SIG-M5 (cell line): ENCODE data around the gene TK2.

ENCODE experiments used
- DNase-seq: peaks from one replicate; lab custom pipeline; 2025; lab: John Stamatoyannopoulos, UW

The TK2 gene

GRCh38 chr16:66544016-66544757, 5.7 kb downstream of the TK2 start:
- DNase-seq: no peak

GRCh38 chr16:66543541-66543940, 6.4 kb downstream of the TK2 start:
- no peak for DNase-seq

- DNase-seq: no peak
These were observed 7.5 kb downstream of the TK2 start for GRCh38 chr16:66542396-66542795.

DNA sequence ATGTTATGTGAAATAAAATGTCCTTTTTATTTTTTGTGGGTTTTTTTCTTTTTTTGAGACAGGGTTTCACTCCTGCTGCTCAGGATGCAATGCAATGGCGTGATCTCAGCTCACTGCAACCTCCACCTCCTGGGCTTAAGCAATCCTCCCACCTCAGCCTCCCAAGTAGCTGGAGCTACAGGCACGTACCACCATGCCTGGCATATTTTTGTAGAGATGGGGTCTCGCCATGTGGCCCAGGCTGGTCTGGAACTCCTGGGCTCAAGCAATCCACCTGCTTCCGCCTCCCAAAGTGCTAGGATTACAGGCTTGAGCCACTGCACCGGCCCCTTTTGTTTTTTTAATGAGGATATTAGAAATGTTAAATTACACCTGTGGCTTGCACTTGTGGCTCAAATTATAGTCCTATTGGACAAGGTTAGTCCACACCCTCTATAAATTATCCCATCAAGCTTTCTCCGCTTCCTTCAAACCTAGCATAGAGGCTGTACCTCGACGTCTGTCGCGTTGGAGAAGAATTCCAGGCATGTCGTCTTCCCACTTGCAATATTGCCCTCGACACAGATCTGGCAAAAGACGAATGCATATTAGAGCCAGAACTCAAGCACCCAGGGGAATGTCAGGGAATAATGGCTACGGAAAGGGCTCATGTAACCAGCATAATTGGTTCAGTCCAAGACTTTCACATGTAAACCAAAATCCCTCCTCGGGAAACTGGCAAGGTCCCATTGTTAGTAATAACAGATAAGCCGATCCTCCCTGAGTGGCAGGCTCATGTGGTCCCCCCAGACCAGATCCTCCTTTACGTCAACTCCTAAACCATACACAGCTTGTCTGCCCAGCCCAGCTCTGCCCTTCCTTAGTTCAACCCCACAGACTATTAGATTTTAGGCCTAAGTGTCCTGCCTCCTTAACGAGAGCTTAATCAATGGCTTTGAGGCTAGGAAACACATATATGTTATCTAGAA, 8.2 kb downstream of the TK2 start:
- no peak for DNase-seq

DNA sequence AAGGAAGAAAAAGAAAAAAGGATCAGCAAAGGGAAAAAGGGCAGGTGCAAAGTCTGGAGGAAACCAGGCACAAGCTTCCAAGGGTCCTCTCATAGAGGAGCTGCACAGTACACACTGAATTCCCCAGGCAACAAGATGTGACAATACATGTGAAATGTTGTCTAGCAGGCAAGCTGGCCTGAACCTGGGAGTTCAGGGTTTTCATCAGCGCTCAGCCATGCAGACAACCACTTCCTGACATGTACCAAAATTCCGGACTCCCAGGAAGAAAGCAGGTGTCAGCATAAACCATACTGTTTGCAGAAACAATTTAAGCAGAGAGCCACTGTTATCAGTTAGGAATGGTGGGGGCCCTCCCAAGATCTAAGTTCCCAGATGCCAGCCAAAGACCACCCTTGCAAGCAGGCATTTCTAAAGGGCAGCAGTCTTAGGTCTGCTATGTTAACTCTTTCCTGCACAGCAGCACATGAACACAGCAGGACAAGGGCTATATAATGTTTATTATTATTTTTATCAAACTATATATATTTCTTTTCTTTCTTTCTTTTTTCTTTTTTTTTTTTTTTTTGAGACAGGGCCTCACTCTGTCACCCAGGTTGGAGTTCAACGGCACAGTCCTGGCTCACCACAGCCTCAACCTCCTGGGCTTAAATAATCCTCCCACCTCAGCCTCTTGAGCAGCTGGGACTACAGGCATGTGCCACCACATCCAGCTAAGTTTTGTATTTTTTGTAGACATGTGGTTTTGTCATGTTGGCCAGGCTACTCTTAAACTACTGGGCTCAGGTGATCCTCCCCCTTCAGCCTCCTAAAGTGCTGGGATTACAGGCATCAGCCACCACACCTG, 10.1 kb downstream of the TK2 start:
- DNase-seq: no peak

DNA sequence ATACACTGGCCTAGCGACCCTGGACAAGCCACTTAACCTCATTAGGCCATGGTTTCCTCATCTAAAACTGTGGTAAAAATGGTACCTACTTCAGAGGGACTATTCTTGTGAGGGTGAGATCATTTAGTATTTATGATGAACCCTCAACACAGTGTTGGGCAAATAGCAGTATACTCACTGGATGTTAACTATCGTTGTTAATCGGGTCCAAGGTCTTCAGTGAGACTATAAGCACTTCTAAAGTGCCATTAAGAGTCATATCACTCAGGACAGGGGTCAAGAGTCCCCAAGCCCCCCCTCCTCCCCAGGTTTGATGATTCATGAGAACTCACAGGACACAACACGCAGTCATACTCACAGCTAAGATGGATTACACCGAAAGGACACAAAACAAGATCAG, 11.0 kb downstream of the TK2 start:
- no peak for DNase-seq

- no peak for DNase-seq
These were observed 12.7 kb downstream of the TK2 start for GRCh38 chr16:66537236-66537635.

DNA sequence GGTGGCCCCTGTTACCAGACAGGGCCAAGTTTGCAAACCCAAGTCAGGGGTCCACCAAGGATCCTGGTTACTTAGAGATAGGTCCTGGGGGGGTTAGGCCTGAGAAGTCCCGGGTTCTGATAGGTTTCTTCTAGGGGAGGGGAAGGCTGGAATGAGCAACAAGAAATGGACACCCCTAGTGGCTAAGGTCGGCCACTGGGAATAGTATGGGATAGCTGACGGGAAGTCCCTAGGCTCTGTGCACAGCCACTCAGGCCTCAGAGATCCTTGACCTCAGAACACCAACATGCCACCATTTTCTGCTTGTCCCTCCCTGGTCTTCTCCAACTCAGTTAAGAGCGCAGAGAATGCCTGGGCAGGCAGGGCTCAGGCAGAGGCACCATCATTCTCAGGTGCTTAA, 13.4 kb downstream of the TK2 start:
- DNase-seq: no peak

DNA sequence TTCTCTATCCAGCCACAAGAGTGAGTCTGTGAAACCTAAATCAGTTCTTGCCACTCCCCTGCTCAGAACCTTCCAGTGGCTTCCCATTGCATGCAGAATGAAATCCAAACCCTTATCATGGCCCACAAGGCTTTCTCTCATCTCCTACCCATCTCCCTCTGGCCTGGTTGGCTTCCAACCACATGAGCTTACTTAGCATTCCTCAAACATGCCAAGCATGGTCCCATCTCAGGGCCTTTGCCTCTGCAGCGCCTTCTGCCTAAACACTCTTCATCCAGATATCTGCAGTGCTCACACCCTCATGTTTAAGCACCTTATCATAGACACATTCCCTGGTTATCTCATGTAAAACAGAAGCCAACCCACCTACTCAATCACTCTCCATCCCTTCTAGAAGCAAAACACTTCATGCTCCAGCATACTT, 15.5 kb downstream of the TK2 start:
- DNase-seq: no peak

DNA sequence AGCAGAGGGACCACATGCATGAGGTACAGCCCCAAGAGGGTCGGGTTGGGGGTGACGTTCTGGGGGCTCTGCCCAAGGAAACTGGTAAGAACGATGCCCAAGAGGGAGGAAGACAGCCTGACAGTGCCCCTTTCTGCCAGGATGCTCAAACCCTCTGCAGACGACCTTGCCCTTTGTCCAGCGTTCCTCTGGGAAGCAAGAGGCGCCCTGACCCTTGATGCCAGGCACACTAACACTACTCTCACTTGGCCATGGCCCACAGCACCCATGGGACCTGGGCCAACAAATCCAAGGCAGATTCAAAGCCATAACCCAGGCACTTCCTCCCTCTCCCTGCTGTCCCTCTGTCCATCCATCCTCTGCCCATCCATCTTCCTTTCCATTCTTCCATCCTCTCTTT, 20.4 kb downstream of the TK2 start:
- no peak for DNase-seq

- DNase-seq: no peak
These were observed 21.6 kb downstream of the TK2 start for GRCh38 chr16:66528294-66528693.

- no peak for DNase-seq
These were observed 24.3 kb downstream of the TK2 start for GRCh38 chr16:66525396-66526180.

DNA sequence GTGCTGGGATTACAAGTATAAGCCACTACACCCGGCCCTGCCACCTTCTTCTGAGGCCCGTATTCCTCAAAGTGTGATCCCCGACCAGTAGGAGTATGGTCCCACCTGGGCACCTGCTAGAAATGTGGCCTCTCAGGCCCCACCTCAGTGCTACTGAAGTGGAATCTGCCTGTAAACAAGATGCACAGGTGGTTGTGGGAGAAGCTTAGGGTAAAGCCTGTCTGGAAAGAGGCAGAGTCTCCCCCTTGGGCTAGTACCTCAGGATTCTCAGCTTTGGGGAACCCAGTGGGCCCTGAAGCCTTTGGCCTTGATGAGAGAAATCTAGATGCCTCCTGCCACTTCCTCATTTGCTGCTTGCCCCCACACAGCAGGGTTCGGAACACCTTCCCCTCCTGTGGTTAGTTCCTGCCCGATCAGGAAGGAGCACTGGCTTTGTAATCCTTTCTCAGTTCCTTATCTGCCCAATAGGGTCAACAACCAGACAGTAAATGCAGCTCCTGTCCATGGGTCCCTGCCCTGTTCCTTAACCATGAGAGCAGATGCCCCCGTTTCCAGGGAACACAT, 25.2 kb downstream of the TK2 start:
- DNase-seq: peak; percentile 84

DNA sequence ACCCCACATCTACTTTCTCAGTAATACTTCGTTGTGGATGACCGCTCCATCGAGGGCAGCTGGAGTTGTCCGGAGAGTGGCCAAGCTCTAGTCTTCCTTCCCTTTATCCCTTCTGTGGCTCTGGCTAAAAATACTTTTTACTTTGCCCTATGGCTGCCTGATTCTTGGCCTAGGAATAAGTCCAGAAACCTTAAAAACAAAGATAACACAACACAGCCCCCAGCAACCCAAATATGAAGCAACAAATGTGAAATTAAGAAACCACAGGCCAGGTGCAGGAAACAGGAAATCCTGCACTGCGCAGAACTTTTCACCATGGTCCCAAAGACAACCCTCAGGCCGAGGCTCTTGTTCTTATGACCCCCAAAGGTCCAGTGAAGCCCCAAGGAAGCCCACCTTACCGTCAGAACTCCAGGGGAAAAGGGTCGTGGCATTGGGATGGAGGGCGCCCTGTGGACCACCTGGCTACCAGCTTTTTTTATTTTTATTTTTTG, 26.0 kb downstream of the TK2 start:
- DNase-seq: peak; percentile 8

DNA sequence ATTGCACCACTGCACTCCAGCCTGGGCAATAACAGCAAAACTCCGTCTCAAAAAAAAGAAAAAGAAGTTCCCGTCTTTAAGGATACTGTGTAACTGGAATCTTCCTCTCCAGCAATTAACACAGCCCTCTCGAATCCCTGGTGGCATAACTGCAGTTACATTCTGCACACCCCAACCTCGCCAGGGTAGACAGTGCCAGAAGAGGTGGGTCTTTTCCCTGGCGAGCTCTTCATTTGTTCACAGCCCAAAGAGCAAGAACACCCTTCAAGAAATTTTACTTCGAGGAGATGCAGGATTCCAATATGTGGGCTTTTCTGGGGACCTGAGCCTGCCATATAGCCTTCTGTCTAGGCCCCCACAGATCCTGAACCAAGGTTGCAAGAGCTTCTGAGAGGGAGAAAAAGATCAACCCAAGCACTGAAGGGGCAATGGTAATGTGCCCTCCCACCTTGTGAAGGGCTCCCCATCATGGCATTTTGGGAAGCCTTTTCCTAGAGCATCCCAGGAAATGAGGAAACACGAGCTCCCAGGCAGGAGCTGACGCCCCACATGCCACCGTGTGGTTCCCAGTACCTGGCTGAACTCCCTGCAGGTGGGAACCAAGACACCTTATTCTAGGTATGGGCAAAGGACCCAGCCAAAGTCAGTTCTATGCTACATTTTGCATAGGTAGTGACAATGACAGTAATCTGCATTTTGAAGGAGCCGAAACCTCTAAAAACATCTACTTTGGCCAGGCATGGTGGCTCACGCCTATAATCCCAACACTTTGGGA, 26.9 kb downstream of the TK2 start:
- no peak for DNase-seq

GRCh38 chr16:66521951-66522771, 27.8 kb downstream of the TK2 start:
- DNase-seq: peak; percentile 31

DNA sequence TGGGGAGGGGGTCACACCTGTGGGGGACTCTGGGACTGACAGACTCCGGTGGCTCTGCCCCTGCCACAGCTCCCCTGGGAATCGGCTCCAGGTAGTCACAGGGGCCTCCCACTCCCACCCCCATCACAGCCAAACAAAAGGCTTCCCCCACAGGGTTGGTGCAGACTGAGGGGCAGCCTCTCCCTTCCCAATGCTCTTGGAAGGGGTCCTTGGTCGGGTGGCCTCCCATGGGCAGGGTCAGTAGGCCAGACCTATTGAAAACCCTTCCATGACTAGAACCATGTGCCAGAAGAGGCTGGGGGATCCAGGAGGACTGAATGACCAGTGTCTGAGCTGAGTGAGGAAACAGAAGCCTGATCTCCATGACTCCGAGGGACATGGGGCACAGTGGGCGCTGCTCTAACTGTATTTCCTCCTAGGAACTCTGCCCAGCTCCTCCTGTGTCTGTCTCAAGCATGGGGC, 28.6 kb downstream of the TK2 start:
- DNase-seq: no peak

DNA sequence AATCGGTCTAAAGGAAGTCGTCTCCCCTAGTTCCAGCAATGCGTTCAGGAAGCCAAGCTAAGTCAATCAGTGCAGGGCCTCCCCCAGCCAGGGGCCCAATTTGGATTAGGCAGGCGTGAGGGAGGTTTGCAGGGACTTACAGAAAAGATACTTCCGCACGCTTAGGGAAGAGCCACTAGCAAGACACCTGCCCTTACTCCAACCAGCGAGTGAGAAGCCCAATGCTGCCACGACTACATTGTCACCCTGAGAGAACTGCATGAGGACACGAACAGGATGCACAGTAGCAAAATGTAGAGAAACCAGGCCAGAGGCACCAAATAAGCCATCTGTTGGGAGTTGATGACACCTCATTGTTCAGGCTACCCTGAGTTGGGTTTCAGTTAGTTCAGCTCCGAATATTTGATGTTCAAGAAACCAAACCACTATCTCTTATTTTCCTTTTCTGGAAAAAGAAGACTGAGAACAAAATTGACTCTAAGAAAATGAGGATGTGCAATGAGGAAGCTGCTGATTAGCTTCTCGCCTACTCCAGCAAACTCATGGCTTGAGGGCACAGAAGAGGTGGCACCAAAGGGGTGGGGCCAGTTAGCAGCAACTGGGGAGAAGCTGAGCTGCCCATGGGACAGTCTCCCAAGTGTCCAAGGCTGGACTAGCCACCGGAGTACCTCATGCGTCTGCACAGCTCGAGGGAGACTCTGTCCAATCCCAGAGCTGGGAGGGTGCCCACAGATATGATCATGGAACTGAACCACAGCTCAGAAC, 29.3 kb downstream of the TK2 start:
- DNase-seq: no peak
